Measurements from ENCODE around the gene BTRC.
A peak's percentile ranks its signal among the peaks of the same experiment; 100 is the strongest.

The BTRC gene

GRCh38 chr10:101566333-101567164, 212.6 kb downstream of the BTRC start:
- peak; percentile 58 for DNase-seq (ENCODE audit: low read depth, low spot score)

GRCh38 chr10:101567165-101568006, 213.4 kb downstream of the BTRC start:
- DNase-seq (ENCODE audit: low read depth, low spot score): no peak

GRCh38 chr10:101568054-101568745, 214.2 kb downstream of the BTRC start:
- DNase-seq (ENCODE audit: low read depth, low spot score): no peak

GRCh38 chr10:101569323-101569621, 215.3 kb downstream of the BTRC start:
- no peak for DNase-seq (ENCODE audit: low read depth, low spot score)

GRCh38 chr10:101569622-101570427, 215.9 kb downstream of the BTRC start:
- DNase-seq (ENCODE audit: low read depth, low spot score): peak; percentile 88

GRCh38 chr10:101570428-101571270, 216.7 kb downstream of the BTRC start:
- DNase-seq (ENCODE audit: low read depth, low spot score): no peak

- no peak for DNase-seq (ENCODE audit: low read depth, low spot score)
Measured at GRCh38 chr10:101571271-101571925, 217.4 kb downstream of the BTRC start.

GRCh38 chr10:101572126-101572525, 218.2 kb downstream of the BTRC start:
- no peak for DNase-seq (ENCODE audit: low read depth, low spot score)

GRCh38 chr10:101572785-101573184, 218.8 kb downstream of the BTRC start:
- no peak for DNase-seq (ENCODE audit: low read depth, low spot score)

- no peak for DNase-seq (ENCODE audit: low read depth, low spot score)
Measured at GRCh38 chr10:101573885-101574753, 220.2 kb downstream of the BTRC start.

- DNase-seq (ENCODE audit: low read depth, low spot score): no peak
Measured at GRCh38 chr10:101575091-101575490, 221.1 kb downstream of the BTRC start.

GRCh38 chr10:101575580-101576210, 221.7 kb downstream of the BTRC start:
- no peak for DNase-seq (ENCODE audit: low read depth, low spot score)

GRCh38 chr10:101576211-101576863, 222.4 kb downstream of the BTRC start:
- no peak for DNase-seq (ENCODE audit: low read depth, low spot score)

GRCh38 chr10:101577121-101577871, 223.3 kb downstream of the BTRC start:
- no peak for DNase-seq (ENCODE audit: low read depth, low spot score)

- DNase-seq (ENCODE audit: low read depth, low spot score): no peak
Measured at GRCh38 chr10:101578192-101578591, 224.2 kb downstream of the BTRC start.

GRCh38 chr10:101578803-101579515, 225.0 kb downstream of the BTRC start:
- no peak for DNase-seq (ENCODE audit: low read depth, low spot score)

- no peak for DNase-seq (ENCODE audit: low read depth, low spot score)
Measured at GRCh38 chr10:101579516-101579870, 225.5 kb downstream of the BTRC start.
